NCI-H524 (cell line): ENCODE data around the gene TUBE1.
"Not testable (repeated sequence)": the region's sequence is repeated elsewhere in the genome, so short reads cannot be mapped to it uniquely, and the experiment has no call there.

Experiments
- DNase-seq, 2 experiments: peaks; one replicate each; lab custom pipeline; 2025; lab: John Stamatoyannopoulos, UW

TUBE1 gene

DNA sequence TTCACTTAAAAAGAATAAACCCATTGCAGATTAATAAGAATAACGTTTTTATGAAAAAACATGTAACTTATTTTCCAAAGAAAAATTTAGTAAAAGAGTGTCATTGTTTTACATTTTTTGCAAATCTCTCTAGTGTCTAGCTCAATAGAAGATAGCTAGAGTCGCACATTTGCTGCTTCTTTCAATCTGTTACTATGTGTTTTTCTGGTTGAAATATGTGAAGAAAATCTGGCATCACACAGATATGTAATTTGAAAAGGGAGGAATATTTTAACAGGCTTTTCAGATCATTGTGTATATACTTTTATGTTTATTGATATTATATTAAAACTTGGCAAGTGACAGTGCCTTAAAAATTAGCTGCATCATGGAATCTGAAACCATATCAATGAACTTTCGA is 24.3 kb downstream of the TUBE1 start:
- DNase-seq: no peak

- no peak for DNase-seq
Observed at GRCh38 chr6:112061605-112062004, 25.7 kb downstream of the TUBE1 start.

DNA sequence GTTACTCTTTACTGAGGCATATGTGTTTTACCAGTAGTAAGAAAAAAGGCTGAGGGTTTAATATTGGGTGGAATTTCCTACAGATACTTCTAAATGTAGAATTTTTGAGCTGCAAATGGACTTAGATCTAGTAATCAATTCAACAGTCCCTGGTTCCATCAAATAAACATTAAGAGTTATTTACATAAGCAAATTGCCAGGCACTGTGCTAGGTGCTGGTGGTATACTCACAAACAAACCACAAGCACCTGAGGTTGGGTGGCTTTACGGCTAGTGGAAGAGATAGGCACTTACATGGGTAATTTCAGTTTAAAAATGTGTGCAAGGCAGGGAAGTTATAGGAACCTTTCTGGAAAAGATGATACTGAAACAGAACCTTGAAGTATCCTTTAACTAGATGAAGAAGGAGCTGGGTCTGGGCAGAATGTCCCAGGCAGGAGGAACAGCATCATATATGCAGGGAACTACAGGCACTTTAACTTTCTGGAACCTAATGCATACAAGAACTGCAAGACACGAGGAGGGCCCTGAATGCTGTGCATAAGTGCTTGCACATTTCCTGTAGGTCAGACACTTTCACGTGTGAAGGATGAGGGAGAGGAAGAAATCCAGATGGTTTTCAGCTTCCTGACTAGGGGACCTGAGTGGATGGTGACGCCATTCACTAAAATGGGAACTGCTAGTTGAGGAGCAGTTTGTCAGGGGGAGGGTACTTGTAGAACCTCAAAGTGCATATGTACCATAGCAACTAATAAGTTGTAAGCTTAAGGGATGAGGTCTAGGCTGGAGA is 28.8 kb downstream of the TUBE1 start:
- no peak for DNase-seq

DNA sequence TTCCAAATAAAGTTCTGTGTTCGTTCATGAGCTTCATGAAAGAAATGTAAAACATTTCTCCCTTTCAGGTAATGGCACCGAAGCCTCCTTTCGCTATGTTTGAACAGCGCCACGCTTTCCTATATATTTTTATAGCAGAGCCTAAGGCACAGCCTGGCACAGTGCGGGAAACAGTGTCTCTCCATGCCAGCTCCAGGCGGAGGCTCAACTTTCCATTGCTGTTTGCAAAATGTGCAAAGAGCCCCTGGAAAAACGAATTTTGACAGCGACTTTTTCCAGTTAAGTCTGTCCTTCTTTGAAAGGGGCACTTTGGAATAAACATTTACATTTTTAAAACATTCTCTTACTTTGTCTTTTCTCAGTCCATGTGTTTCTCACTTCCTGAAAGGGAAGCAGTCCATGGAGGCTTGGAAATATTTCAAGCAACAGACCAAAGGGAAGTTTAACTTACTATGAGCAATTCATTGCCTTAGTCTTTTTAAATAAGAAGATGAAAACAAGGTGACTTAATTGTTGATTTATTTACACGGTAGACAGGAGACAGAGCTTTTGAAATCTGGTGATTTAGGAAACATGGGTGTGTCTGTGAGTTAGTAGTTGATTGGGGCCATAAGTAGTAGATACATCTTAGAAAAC is 32.6 kb downstream of the TUBE1 start:
- DNase-seq: no peak

DNA sequence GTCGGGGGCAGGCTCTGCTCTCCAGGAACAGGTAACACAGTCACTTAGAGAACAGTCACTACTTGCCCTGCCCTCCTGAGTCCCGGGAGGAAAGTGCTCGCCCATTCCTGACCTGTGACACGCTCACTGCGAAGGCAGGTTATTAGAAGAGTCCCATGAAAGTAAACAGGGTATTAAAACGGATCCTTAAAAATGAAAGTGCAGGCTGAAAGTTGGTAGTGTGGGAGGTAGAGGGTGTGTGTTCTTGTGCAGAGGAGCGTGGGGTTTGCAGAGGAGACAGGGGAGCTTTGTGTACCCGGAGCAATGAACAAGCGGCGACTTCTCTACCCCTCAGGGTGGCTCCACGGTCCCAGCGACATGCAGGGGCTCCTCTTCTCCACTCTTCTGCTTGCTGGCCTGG is 33.3 kb downstream of the TUBE1 start, which contains the start of gene CCN6:
CCN6 (plus strand) TSS at position 104 of the 400 bp plus-strand sequence; CDS start at position 358, 254 bp downstream.
- DNase-seq: no peak

- DNase-seq: not testable (repeated sequence)
Observed at GRCh38 chr6:112051251-112051740, 36.0 kb downstream of the TUBE1 start.

GRCh38 chr6:112050429-112050828 is 36.9 kb downstream of the TUBE1 start:
- DNase-seq: no peak

- no peak for DNase-seq
Observed at GRCh38 chr6:112049996-112050395, 37.3 kb downstream of the TUBE1 start.

DNA sequence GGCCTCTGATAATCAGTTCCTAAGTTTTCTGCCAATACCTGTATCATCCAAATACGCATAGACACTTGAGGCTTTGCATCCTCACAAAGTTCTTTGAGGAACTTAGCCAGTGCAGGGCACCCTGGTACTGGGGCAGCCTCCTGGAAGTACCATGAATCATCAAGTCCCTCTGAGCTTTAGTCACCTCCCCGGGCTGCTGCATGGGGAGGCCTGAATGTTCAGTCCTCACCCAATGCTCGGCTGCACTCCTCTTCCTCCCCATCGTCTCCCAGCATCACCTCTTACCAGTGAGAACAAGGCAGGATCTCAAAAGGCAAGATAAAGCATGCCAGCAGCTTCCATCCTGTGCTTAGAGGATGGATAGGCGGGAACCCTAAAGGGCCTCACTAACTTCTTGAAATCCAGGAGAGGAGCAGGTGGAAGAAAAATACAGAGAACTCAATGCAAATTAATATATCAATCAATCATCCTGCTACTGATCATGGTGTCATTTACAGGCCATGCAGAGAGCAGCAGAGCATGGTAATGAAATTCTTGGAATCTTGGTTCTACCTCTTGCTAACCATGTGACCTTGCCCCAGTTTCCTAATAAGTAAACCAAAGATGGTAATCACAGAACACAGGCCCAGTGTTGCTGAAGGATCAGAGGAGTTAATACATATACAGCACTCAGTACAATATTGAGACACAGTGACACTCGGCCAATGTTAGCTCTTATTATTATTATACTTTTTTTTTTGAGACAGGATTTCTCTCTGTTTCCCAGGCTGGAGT is 38.1 kb downstream of the TUBE1 start:
- DNase-seq: no peak

- DNase-seq: not testable (repeated sequence)
Observed at GRCh38 chr6:112047523-112047922, 39.8 kb downstream of the TUBE1 start.

GRCh38 chr6:112044856-112045255 is 42.4 kb downstream of the TUBE1 start:
- no peak for DNase-seq

- DNase-seq: no peak
Observed at GRCh38 chr6:112044196-112044595, 43.1 kb downstream of the TUBE1 start.

- DNase-seq: peak; percentile 87 to 94
Observed at GRCh38 chr6:112043032-112044007, 44.0 kb downstream of the TUBE1 start.

GRCh38 chr6:112041535-112041934 is 45.7 kb downstream of the TUBE1 start:
- DNase-seq: no peak

GRCh38 chr6:112040956-112041355 is 46.3 kb downstream of the TUBE1 start:
- DNase-seq: no peak

GRCh38 chr6:112039431-112039770 is 47.9 kb downstream of the TUBE1 start:
- DNase-seq: no peak

- DNase-seq: no peak
Observed at GRCh38 chr6:112038756-112039430, 48.4 kb downstream of the TUBE1 start.

GRCh38 chr6:112038268-112038667 is 49.0 kb downstream of the TUBE1 start:
- DNase-seq: no peak

GRCh38 chr6:112037783-112038216 is 49.5 kb downstream of the TUBE1 start:
- no peak for DNase-seq

DNA sequence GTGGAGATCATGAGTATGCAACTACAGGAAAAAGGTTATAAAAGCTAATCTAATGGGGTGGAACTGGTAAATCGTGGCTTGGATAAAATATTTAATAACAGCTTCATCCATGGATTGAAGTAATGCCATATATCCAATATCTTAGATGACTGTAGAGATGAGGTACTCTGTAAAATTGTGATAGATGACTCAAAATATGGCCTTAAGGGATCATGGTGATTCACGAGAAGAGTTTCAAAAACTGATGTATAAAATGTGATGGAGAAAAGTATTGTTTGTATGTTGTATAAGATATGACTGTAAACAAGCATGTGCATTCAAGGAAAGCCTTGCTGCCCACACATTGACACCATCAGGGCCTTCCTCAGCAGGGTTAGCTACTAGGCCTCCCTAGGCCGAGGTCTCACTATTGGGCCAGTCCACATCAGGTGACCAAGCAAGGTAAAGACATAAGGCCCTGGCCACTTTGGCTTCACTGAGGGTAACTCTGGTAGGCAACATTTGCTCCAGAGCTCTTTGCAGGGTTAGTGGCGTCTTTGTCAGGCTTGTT is 51.1 kb downstream of the TUBE1 start:
- no peak for DNase-seq

DNA sequence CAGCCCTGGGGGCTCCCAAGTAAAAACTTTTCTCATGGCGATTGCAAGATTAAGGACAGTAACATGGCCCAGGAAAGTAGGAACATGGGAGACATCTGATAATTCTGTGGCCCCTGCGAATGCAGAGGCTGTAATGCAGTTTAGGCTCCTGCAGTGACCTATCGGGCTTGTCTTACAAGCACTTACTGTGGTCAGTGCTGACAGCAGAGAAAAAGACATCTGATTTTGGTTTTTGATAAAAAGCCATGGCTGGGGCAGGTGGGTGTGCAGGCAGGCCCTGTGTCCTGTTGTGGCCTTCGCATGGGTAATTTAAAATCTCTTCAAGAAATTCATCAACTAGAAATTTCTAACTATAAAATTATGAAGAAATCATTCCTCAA is 52.7 kb downstream of the TUBE1 start:
- DNase-seq: no peak
